Cerebellar nuclear complex (tissue), 1 donor: ENCODE data around the gene IPCEF1.

Source experiments
- DNase-seq, 2 experiments: peaks; one replicate each; lab custom pipeline; 2025; lab: John Stamatoyannopoulos, UW

Gene IPCEF1

GRCh38 chr6:154371281-154371680, 14.7 kb upstream of the IPCEF1 start:
- no peak for DNase-seq

GRCh38 chr6:154370545-154370944, 13.9 kb upstream of the IPCEF1 start:
- no peak for DNase-seq

- no peak for DNase-seq
Observed at GRCh38 chr6:154367839-154368695, 11.5 kb upstream of the IPCEF1 start.

- DNase-seq: no peak
Observed at GRCh38 chr6:154367336-154367735, 10.7 kb upstream of the IPCEF1 start.

- no peak for DNase-seq
Observed at GRCh38 chr6:154363821-154364220, 7.2 kb upstream of the IPCEF1 start.

GRCh38 chr6:154361476-154361875, 4.9 kb upstream of the IPCEF1 start:
- no peak for DNase-seq

- DNase-seq: no peak
Observed at GRCh38 chr6:154360476-154360875, 3.9 kb upstream of the IPCEF1 start.

GRCh38 chr6:154359679-154360078, 3.1 kb upstream of the IPCEF1 start:
- no peak for DNase-seq

- DNase-seq: no peak
Observed at GRCh38 chr6:154359161-154359574, 2.6 kb upstream of the IPCEF1 start.

- DNase-seq: no peak
Observed at GRCh38 chr6:154358019-154358545, 1.5 kb upstream of the IPCEF1 start.

GRCh38 chr6:154356113-154356512, 490 bp downstream of the IPCEF1 start:
- no peak for DNase-seq

- DNase-seq: no peak
Observed at GRCh38 chr6:154354265-154354777, 2.3 kb downstream of the IPCEF1 start.

GRCh38 chr6:154353626-154354025, 3.0 kb downstream of the IPCEF1 start:
- DNase-seq: no peak

- no peak for DNase-seq
Observed at GRCh38 chr6:154352898-154353585, 3.6 kb downstream of the IPCEF1 start.

GRCh38 chr6:154350293-154350692, 6.3 kb downstream of the IPCEF1 start:
- no peak for DNase-seq

- DNase-seq: no peak
Observed at GRCh38 chr6:154347981-154348380, 8.6 kb downstream of the IPCEF1 start.

GRCh38 chr6:154345811-154346210, 10.8 kb downstream of the IPCEF1 start:
- DNase-seq: no peak

- DNase-seq: no peak
Observed at GRCh38 chr6:154343473-154344308, 12.9 kb downstream of the IPCEF1 start.

GRCh38 chr6:154341871-154342270, 14.7 kb downstream of the IPCEF1 start:
- DNase-seq: no peak

- no peak for DNase-seq
Observed at GRCh38 chr6:154341336-154341735, 15.3 kb downstream of the IPCEF1 start.

GRCh38 chr6:154337406-154338005, 19.1 kb downstream of the IPCEF1 start:
- no peak for DNase-seq
